Left lung (tissue), 10 donors: Measurements from ENCODE around the gene TSPOAP1. TPM values are rescaled to one million over a fixed set of nuclear protein-coding genes. Genes with fewer than 3 reads are reported as not detected.

ENCODE experiments used
- ATAC-seq: fragments of 200-7000 bp; cut with Tn5 transposase; one replicate; pipeline ENCODE4 v1.9.1; 2020; ENCODE audit warnings: moderate library complexity
- DNase-seq, 4 donors: peaks; one replicate each; pipeline ENCODE4 v3.0.0-alpha.2; 2013 to 2020
- H3K27ac ChIP-seq, 2 donors: fragments of 200-600 bp; sonication (generic) in 1 of 2; one replicate each; pipeline versions ENCODE4 v1.5.0 to v1.8.0; 2020 to 2021
- H3K27me3 ChIP-seq, 2 donors: fragments of 200-600 bp; sonication (generic) in 1 of 2; one replicate each; pipeline versions ENCODE4 v1.5.0 to v1.8.0; 2020 to 2021
- H3K36me3 ChIP-seq, 2 donors: fragments of 200-600 bp; sonication (generic) in 1 of 2; one replicate each; pipeline versions ENCODE4 v1.5.0 to v1.8.0; 2020 to 2021
- H3K4me1 ChIP-seq, 2 donors: fragments of 200-600 bp; one replicate each; pipeline ENCODE4 v1.8.0; 2021
- H3K4me3 ChIP-seq, 2 donors: fragments of 200-600 bp; sonication (generic) in 1 of 2; one replicate each; pipeline versions ENCODE4 v1.5.0 to v1.8.0; 2020 to 2021; ENCODE audit warnings: mild to moderate bottlenecking in 1 of 2
- H3K9me3 ChIP-seq, 2 donors: fragments of 200-600 bp; sonication (generic) in 1 of 2; one replicate each; pipeline versions ENCODE4 v1.5.0 to v1.8.0; 2020 to 2021
- intact Hi-C, 2 donors: fragments of 100-400 bp; cut with DNase I; formaldehyde crosslinking; loops; one replicate each; pipeline versions ENCODE4 v1.11.2 to v1.14.2; 2022
- polyA plus RNA-seq, 6 donors: library from polyadenylated mRNA; unstranded; fragments of 120-200 nt; gene quantifications; one replicate each; pipeline ENCODE4 v1.2.1, GENCODE V29; 2013; ENCODE audit not compliant: insufficient read length in 6 of 6
- total RNA-seq, 2 donors: library from RNA; stranded (reverse); fragmentation: NEBNext Ultra II Directional; extraction: Animal tissue kit (Norgen Biotek cat#: 25700); gene quantifications; one replicate each; pipeline ENCODE4 v1.2.1, GENCODE V29; 2021
- TF ChIP-seq, protein P1 (sequence below), 2 donors: fragments of 200-600 bp; sonication (generic) in 1 of 2; IDR thresholded peaks; one replicate each; pipeline versions ENCODE4 v1.5.0 to v1.8.0; 2021; ENCODE audit warnings: antibody characterized with exemption in 2 of 2
- donor health status: DM: no; HTN: yes; CAD: no.
- donor health status: DM: no; HTN: no; CAD: no.

The TSPOAP1 gene
- total and polyA plus RNA-seq, 8 donors: 7.9 to 65.0 (median 52.7) TPM

DNA sequence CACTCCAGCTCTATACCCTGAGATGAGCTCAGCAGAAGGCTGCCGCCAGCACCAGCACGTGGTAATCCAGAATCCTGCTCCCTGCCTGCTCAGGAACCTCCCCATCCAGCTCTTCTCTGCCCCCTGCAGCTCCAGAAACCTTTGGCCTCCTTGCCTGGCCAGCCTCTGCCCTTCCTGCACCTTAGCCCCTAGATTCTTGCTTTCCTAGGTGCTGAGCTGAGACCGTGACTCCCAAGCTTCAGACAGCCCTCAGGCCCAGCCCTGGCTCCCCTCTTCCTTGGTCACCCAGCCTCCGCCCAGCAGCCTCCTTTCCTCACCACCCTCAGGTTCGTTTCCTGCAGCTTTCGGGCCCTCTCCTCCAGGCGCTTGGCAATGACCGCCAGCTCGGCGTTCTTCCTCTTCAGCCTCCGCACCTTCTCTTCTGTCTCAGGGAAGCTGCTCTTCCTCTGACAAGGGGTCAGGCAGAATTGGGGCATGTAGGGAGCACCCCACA, 2.6 kb downstream of the TSPOAP1 start:
- peak in 1 of 4 donors; percentile 81 for DNase-seq
- intact Hi-C loops: no loop called here
- Histone ChIP-seq H3K27ac (no peak overlapping the region), H3K36me3 (peaks cover 0 to 8% of the 10 kb centered on the region in 2 donors), H3K27me3 (peaks cover 0 to 55% of the 10 kb centered on the region in 2 donors), H3K9me3 (no peaks in the 10 kb centered on the region), H3K4me3 (no peak overlapping the region), H3K4me1 (peaks cover 0 to 49% of the 10 kb centered on the region in 2 donors)
- no peak for ATAC-seq
- TF ChIP-seq, protein P1, sequence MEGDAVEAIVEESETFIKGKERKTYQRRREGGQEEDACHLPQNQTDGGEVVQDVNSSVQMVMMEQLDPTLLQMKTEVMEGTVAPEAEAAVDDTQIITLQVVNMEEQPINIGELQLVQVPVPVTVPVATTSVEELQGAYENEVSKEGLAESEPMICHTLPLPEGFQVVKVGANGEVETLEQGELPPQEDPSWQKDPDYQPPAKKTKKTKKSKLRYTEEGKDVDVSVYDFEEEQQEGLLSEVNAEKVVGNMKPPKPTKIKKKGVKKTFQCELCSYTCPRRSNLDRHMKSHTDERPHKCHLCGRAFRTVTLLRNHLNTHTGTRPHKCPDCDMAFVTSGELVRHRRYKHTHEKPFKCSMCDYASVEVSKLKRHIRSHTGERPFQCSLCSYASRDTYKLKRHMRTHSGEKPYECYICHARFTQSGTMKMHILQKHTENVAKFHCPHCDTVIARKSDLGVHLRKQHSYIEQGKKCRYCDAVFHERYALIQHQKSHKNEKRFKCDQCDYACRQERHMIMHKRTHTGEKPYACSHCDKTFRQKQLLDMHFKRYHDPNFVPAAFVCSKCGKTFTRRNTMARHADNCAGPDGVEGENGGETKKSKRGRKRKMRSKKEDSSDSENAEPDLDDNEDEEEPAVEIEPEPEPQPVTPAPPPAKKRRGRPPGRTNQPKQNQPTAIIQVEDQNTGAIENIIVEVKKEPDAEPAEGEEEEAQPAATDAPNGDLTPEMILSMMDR (IDR thresholded peaks at IDR 0.05): no peak

DNA sequence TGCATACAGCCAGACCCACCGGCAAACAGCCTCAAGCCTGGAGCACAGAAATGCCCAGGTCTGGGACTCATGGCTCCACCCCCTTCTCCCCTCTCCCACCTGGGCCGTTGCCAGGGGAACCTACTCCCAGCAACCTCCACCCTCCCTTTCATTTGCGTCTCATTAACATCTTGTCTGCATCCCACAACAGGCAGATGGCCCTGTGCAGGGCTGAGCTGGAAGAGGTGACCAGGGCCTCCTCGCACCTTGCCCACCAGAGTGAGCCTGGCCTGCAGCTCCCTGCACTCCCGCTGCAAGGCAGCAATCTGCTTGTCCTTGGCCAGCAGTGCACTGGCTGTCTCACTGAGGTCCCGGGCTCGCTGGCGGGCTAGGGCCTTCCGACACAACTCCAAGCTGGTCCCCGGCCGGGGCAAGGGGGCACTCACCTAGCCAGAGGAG, 3.3 kb downstream of the TSPOAP1 start:
- DNase-seq (peak in 1 of 4 donors; percentile 59), ATAC-seq (no peak)
- TF ChIP-seq, protein P1 (IDR thresholded peaks at IDR 0.05): no peak
- no peak overlapping the region for H3K27ac ChIP-seq
- H3K36me3 ChIP-seq: peaks cover 0 to under 1% of the 10 kb centered on the region in 2 donors
- H3K9me3 ChIP-seq: no peaks in the 10 kb centered on the region
- intact Hi-C loops: no loop called here
- H3K4me3 ChIP-seq: peak overlapping the region in 1 of 2 donors; percentile 45
- peaks cover 0 to 49% of the 10 kb centered on the region in 2 donors for H3K4me1 ChIP-seq
- H3K27me3 ChIP-seq: peaks cover 0 to 55% of the 10 kb centered on the region in 2 donors

DNA sequence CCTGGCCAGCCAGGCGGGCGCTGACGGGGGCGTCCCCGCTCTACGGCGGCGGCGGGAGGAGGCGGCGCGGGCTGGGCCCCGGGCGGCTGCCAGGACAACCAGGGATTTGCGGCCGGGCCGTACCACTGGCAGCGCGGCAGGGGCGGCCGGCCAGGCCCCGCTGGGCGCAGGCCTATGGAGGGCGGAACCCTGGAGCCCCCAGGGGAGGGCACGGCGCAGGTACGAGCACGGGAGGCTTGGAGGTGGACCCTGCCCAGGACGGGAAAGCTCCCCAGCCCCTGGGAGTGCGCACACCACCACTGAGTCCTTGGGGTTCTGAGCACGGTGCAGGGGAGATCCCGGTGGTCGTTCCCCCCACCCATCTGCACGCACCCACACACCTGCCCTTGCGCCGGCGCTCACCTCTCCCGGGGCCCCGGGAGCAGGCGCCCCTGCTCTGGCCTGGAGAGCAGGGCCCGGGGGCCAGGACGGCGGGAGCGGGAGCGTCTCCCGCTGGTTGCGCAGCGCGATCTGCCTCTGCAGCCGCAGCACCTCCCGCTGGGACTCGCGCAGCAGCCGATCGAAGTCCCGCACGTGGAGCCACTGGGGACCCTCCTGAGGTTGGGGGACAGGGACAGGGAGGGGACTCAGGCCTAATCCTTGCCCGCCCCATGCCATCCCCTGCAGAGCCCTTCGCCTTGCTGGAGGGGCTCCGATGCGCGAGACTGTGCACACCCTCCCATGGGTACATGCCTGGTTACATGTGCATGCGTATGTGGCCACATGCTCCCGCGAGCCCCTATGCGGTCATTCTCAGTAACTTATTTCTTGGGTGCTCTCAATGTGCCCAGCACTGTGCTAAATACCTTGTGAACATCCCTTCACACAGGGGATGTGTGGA, 3.9 kb downstream of the TSPOAP1 start:
- Histone ChIP-seq H3K36me3 (no peaks in the 10 kb centered on the region), H3K27me3 (peaks cover 0 to 55% of the 10 kb centered on the region in 2 donors), H3K4me1 (peaks cover 0 to 47% of the 10 kb centered on the region in 2 donors), H3K9me3 (no peaks in the 10 kb centered on the region), H3K27ac (peak overlapping the region in 1 of 2 donors; percentile 8), H3K4me3 (peak overlapping the region; percentile 45 to 60)
- DNase-seq (peak in 2 of 4 donors; percentile 63 to 87), ATAC-seq (peak; percentile 80)
- TF ChIP-seq, protein P1 (IDR thresholded peaks at IDR 0.05): no peak
- intact Hi-C loops: no loop called here

DNA sequence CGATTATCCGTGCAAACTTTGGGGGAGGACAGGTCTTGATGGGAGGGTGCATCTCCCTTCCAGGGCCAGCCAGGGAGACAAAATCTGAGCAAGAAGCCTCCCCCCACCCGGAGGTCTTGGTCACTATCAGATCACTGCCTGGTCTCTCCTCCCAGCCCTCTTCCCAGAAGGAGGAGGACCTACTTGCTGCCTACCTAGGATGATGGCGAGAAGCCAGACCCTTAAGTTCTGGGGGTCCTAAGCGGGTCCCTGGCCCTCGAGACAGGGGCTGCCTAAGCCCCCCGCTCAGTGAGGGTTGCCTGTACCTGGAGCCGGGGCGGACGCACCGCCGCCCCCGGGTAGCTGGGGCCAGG, 4.6 kb downstream of the TSPOAP1 start:
- no peak overlapping the region for H3K27ac ChIP-seq
- intact Hi-C loops: no loop called here

More for the DNA sequence above, 4.6 kb downstream of the TSPOAP1 start:
- H3K9me3 ChIP-seq: no peaks in the 10 kb centered on the region
- peak overlapping the region; percentile 45 to 60 for H3K4me3 ChIP-seq
- H3K36me3 ChIP-seq: no peaks in the 10 kb centered on the region
- H3K4me1 ChIP-seq: peaks cover 0 to 46% of the 10 kb centered on the region in 2 donors
- TF ChIP-seq, protein P1 (IDR thresholded peaks at IDR 0.05): no peak
- peaks cover 0 to 49% of the 10 kb centered on the region in 2 donors for H3K27me3 ChIP-seq
- DNase-seq (no peak), ATAC-seq (no peak)
